Activated T-cell treated with anti-CD3 and anti-CD28 coated beads, Interleukin-2, amount 50 U/mL, for 72 hours (primary cell): ENCODE results near the gene MED12. TPM values are rescaled to one million over a fixed set of nuclear protein-coding genes. Genes with fewer than 3 reads are reported as not detected.

ENCODE experiments used
- total RNA-seq, 2 donors: library from RNA; stranded (reverse); gene quantifications; one replicate each; pipeline ENCODE4 v1.2.3, GENCODE V29; 2022

Gene MED12
- total RNA-seq, 2 donors from 2014 or later, result 44.1 to 48.6 TPM

Other genes starting within 250 kb of the MED12 start
- gene TEX11, start 209.9 kb upstream of the MED12 start, total RNA-seq, result under 1 TPM in 1 of 2 donors, not detected in 1; 0.22 TPM
- 1 to 10 TPM; 3.4 to 3.7 TPM for gene SLC7A3, start 187.5 kb upstream of the MED12 start, total RNA-seq
- gene SNX12, start 50.3 kb upstream of the MED12 start, total RNA-seq, result 10 to 100 TPM; 37.5 to 43.8 TPM
- 10 to 100 TPM; 15.1 to 15.3 TPM for gene FOXO4, start 22.7 kb upstream of the MED12 start, total RNA-seq
- 10 to 100 TPM; 16.4 to 26.0 TPM for gene CXorf65, start 11.9 kb upstream of the MED12 start, total RNA-seq
- gene IL2RG, start 7.0 kb upstream of the MED12 start, total RNA-seq, result 100 to 1,000 TPM; 290 to 348 TPM
- gene NLGN3, start 26.2 kb downstream of the MED12 start, total RNA-seq, result 1 to 10 TPM; 2.9 to 3.1 TPM
- gene GJB1, start 104.6 kb downstream of the MED12 start, total RNA-seq, result under 1 TPM; 0.28 to 0.31 TPM
- gene ZMYM3, start 135.5 kb downstream of the MED12 start, total RNA-seq, result 10 to 100 TPM; 26.9 to 36.1 TPM
- gene NONO, start 165.0 kb downstream of the MED12 start, total RNA-seq, result 100 to 1,000 TPM; 539 to 564 TPM
- gene ITGB1BP2, start 183.2 kb downstream of the MED12 start, total RNA-seq, result 1 to 10 TPM; 6.9 to 7.4 TPM
- 10 to 100 TPM; 51.5 to 59.3 TPM for gene TAF1, start 247.8 kb downstream of the MED12 start, total RNA-seq